DOHH2 (cell line): ENCODE data around the gene RAET1G.

Experiments used
- EZH2phosphoT487 ChIP-seq: fragments of 200-600 bp; sonication (generic); IDR thresholded peaks from 2 replicates; pipeline ENCODE4 v1.6.1; 2017; ENCODE audit warnings: borderline replicate concordance, mild to moderate bottlenecking, antibody characterized with exemption, low read length, moderate library complexity, mixed read lengths
- TF ChIP-seq, protein P1 (sequence below): fragments of 200-600 bp; sonication (generic); IDR thresholded peaks from one replicate; pipeline ENCODE4 v1.5.1; 2014; ENCODE audit warnings: antibody characterized with exemption, mild to moderate bottlenecking, low read depth, low read length; ENCODE audit not compliant: poor library complexity, severe bottlenecking

DNA sequence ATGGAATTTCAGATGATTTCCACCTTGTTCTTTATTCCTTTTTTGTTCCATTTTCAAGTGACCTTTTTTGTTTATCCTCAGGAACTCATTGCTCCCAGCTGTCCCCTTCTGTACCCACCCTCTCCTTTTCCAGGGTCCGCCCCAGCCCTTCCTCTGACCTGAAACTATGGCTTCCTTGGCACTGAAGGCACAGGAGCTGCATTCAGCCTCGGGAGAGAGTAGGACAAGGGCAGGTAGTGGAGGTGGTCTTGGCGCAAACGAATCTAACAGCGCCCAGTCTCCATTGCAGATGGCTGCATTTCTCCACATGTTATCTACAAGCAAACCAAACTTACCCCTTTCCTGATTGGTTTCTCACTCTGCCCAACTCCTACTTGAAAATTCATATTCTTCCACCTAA is 10.1 kb upstream of the RAET1G start:
- TF ChIP-seq, protein P1, sequence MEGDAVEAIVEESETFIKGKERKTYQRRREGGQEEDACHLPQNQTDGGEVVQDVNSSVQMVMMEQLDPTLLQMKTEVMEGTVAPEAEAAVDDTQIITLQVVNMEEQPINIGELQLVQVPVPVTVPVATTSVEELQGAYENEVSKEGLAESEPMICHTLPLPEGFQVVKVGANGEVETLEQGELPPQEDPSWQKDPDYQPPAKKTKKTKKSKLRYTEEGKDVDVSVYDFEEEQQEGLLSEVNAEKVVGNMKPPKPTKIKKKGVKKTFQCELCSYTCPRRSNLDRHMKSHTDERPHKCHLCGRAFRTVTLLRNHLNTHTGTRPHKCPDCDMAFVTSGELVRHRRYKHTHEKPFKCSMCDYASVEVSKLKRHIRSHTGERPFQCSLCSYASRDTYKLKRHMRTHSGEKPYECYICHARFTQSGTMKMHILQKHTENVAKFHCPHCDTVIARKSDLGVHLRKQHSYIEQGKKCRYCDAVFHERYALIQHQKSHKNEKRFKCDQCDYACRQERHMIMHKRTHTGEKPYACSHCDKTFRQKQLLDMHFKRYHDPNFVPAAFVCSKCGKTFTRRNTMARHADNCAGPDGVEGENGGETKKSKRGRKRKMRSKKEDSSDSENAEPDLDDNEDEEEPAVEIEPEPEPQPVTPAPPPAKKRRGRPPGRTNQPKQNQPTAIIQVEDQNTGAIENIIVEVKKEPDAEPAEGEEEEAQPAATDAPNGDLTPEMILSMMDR = no peak
- TF ChIP-seq EZH2phosphoT487 = no peak
